WTC11 (cell line): Measurements from ENCODE around the gene ENOX2.

Source experiments
- ATF3 ChIP-seq: sonication (generic); formaldehyde crosslinking; conservative IDR thresholded peaks from 2 replicates; pipeline ENCODE4 v1.8.1; 2022; ENCODE audit warnings: mild to moderate bottlenecking, missing genetic modification reagents
- CREM ChIP-seq: sonication (generic); formaldehyde crosslinking; IDR thresholded peaks from 2 replicates; pipeline ENCODE4 v1.8.1; 2022; ENCODE audit warnings: mild to moderate bottlenecking, missing genetic modification reagents, moderate library complexity
- CTCF ChIP-seq: fragments of 200-600 bp; IDR thresholded peaks from 2 replicates; pipeline ENCODE4 v1.8.0; 2022; ENCODE audit warnings: antibody characterized with exemption
- MAX ChIP-seq: sonication (generic); formaldehyde crosslinking; IDR thresholded peaks from 2 replicates; pipeline ENCODE4 v1.8.0; 2022; ENCODE audit warnings: mild to moderate bottlenecking, missing genetic modification reagents
- MYBL2 ChIP-seq: sonication (generic); formaldehyde crosslinking; IDR thresholded peaks from 2 replicates; pipeline ENCODE4 v1.8.1; 2023; ENCODE audit warnings: mild to moderate bottlenecking, moderate library complexity, missing genetic modification reagents
- TP53 ChIP-seq: sonication (generic); formaldehyde crosslinking; IDR thresholded peaks from 2 replicates; pipeline ENCODE4 v1.8.1; 2023; ENCODE audit warnings: mild to moderate bottlenecking, missing genetic modification reagents
- USF1 ChIP-seq: sonication (generic); formaldehyde crosslinking; IDR thresholded peaks from 2 replicates; pipeline ENCODE4 v1.8.0; 2022; ENCODE audit warnings: mild to moderate bottlenecking, missing genetic modification reagents
- ZNF232 ChIP-seq: sonication (generic); formaldehyde crosslinking; IDR thresholded peaks from 2 replicates; pipeline ENCODE4 v1.8.0; 2022; ENCODE audit warnings: mild to moderate bottlenecking, missing genetic modification reagents
- ZNF532 ChIP-seq: fragments of 250-450 bp; sonication (Bioruptor Pico); IDR thresholded peaks from 2 replicates; pipeline ENCODE4 v1.9.0; 2021; ENCODE audit warnings: mild to moderate bottlenecking, borderline replicate concordance

- TF ChIP-seq MYBL2 = no peak
- TF ChIP-seq MAX (CRISPR knock-in tag) = no peak
- TF ChIP-seq CTCF = no peak
- no peak for TF ChIP-seq TP53 (CRISPR knock-in tag)
- TF ChIP-seq ATF3 = no peak
- TF ChIP-seq ZNF232 (CRISPR knock-in tag) = no peak
- no peak for TF ChIP-seq CREM (CRISPR knock-in tag)
- no peak for TF ChIP-seq ZNF532
- no peak for TF ChIP-seq USF1
Measured at GRCh38 chrX:130869239-130869638, 33.8 kb downstream of the ENOX2 start.
